Measurements from ENCODE around the gene ACAN. TPM values are rescaled to one million over a fixed set of nuclear protein-coding genes. Genes with fewer than 3 reads are reported as not detected.

The ACAN gene
- total RNA-seq, 1 experiment from 2014 or later, result not detected

GRCh38 chr15:88839961-88840360 lies 36.7 kb downstream of the ACAN start:
- TF ChIP-seq EZH2 (IDR thresholded peaks at IDR 0.05; ENCODE audit: borderline replicate concordance, low read depth, low read length, poor library complexity, severe bottlenecking) (no peak), CTCF (conservative IDR thresholded peaks at IDR 0.05; ENCODE audit: low read depth, low read length) (no peak)
- no peaks in the 10 kb centered on the region for H3K36me3 ChIP-seq (ENCODE audit: insufficient read depth, low read length, poor library complexity, severe bottlenecking)
- no peaks in the 10 kb centered on the region for H3K4me1 ChIP-seq (ENCODE audit: insufficient read depth, low read length, poor library complexity, severe bottlenecking)
- H3K27me3 ChIP-seq (replicated peaks; ENCODE audit: insufficient read depth, low read depth, low read length, poor library complexity), result no peaks in the 10 kb centered on the region
- no peaks in the 10 kb centered on the region for H3K9me3 ChIP-seq (ENCODE audit: low read depth, low read length, poor library complexity, severe bottlenecking)
- no TSS peak for BruUV-seq (replicated peaks)
- POLR2A ChIA-PET (ENCODE audit: low non-redundant PET), result no interaction called here
- no peak overlapping the region for H3K27ac ChIP-seq (ENCODE audit: low read depth, low read length, poor library complexity, severe bottlenecking)
- no peak overlapping the region for H3K4me3 ChIP-seq (ENCODE audit: low read depth, low read length, poor library complexity, severe bottlenecking)
- intact Hi-C loops (cut with micrococcal nuclease; ENCODE audit: unreplicated experiment), result loop anchor here (10.0 kb wide), 1 partner anchor 185 kb away; no protein-coding TSS in a partner anchor
- CTCF ChIA-PET, result no interaction called here
- no peak for DNase-seq (ENCODE audit: low spot score)

GRCh38 chr15:88841236-88841635 lies 38.0 kb downstream of the ACAN start:
- TF ChIP-seq EZH2 (IDR thresholded peaks at IDR 0.05; ENCODE audit: borderline replicate concordance, low read depth, low read length, poor library complexity, severe bottlenecking) (no peak), CTCF (conservative IDR thresholded peaks at IDR 0.05; ENCODE audit: low read depth, low read length) (no peak)
- no peaks in the 10 kb centered on the region for H3K4me1 ChIP-seq (ENCODE audit: insufficient read depth, low read length, poor library complexity, severe bottlenecking)
- ChIA-PET CTCF (no interaction called here), POLR2A (ENCODE audit: low non-redundant PET) (no interaction called here)
- no peak for DNase-seq (ENCODE audit: low spot score)
- H3K27me3 ChIP-seq (replicated peaks; ENCODE audit: insufficient read depth, low read depth, low read length, poor library complexity), result no peaks in the 10 kb centered on the region
- BruUV-seq (replicated peaks), result no TSS peak
- intact Hi-C loops (cut with micrococcal nuclease; ENCODE audit: unreplicated experiment), result no loop called here
- H3K27ac ChIP-seq (ENCODE audit: low read depth, low read length, poor library complexity, severe bottlenecking), result no peak overlapping the region
- no peak overlapping the region for H3K4me3 ChIP-seq (ENCODE audit: low read depth, low read length, poor library complexity, severe bottlenecking)
- no peaks in the 10 kb centered on the region for H3K36me3 ChIP-seq (ENCODE audit: insufficient read depth, low read length, poor library complexity, severe bottlenecking)
- H3K9me3 ChIP-seq (ENCODE audit: low read depth, low read length, poor library complexity, severe bottlenecking), result no peaks in the 10 kb centered on the region

GRCh38 chr15:88842156-88842555 lies 38.9 kb downstream of the ACAN start:
- Histone ChIP-seq H3K27me3 (replicated peaks; ENCODE audit: insufficient read depth, low read depth, low read length, poor library complexity) (no peaks in the 10 kb centered on the region), H3K9me3 (ENCODE audit: low read depth, low read length, poor library complexity, severe bottlenecking) (no peaks in the 10 kb centered on the region), H3K27ac (ENCODE audit: low read depth, low read length, poor library complexity, severe bottlenecking) (no peak overlapping the region), H3K4me1 (ENCODE audit: insufficient read depth, low read length, poor library complexity, severe bottlenecking) (no peaks in the 10 kb centered on the region), H3K4me3 (ENCODE audit: low read depth, low read length, poor library complexity, severe bottlenecking) (no peak overlapping the region), H3K36me3 (ENCODE audit: insufficient read depth, low read length, poor library complexity, severe bottlenecking) (no peaks in the 10 kb centered on the region)
- DNase-seq (ENCODE audit: low spot score), result no peak
- intact Hi-C loops (cut with micrococcal nuclease; ENCODE audit: unreplicated experiment), result no loop called here
- TF ChIP-seq EZH2 (IDR thresholded peaks at IDR 0.05; ENCODE audit: borderline replicate concordance, low read depth, low read length, poor library complexity, severe bottlenecking) (no peak), CTCF (conservative IDR thresholded peaks at IDR 0.05; ENCODE audit: low read depth, low read length) (no peak)
- BruUV-seq (replicated peaks), result no TSS peak
- CTCF ChIA-PET, result interaction anchor here (0.6 to 0.7 kb wide), 2 partner anchors 9 to 66 kb away, joined by 8 to 11 read pairs; no protein-coding TSS in a partner anchor
- POLR2A ChIA-PET (ENCODE audit: low non-redundant PET), result interaction anchor here (0.5 kb wide), 1 partner anchor 103 kb away, joined by 8 read pairs; no protein-coding TSS in a partner anchor
